HepG2 (cell line): ENCODE results near the gene CBLB. TPM values are rescaled to one million over a fixed set of nuclear protein-coding genes. Genes with fewer than 3 reads are reported as not detected.

Source experiments
- ATAC-seq: fragments of 200-7000 bp; cut with Tn5 transposase; 3 replicates; pipeline ENCODE4 v1.9.1; 2020; ENCODE audit warnings: mild to moderate bottlenecking, moderate library complexity
- BruUV-seq: library from RNA; stranded (reverse); fragments of 400-500 nt; replicated peaks from 2 replicates; lab custom pipeline; 2021; lab: Mats Ljungman, UMichigan
- CTCF ChIA-PET: fragments of 300-600 bp; formaldehyde crosslinking; extraction: SDS; loops from one replicate; lab custom pipeline; 2021; ENCODE audit warnings: low total read pairs, inconsistent platforms, low intra/inter-chr PET ratio; lab: Yijun Ruan, JAX
- POLR2A ChIA-PET: fragments of 350-600 bp; sonication (Branson Sonifier 250); formaldehyde crosslinking; loops from one replicate; lab custom pipeline; 2020; ENCODE audit warnings: antibody characterized with exemption, inconsistent platforms; lab: Yijun Ruan, JAX
- DNase-seq: peaks from one replicate; pipeline ENCODE4 v3.0.0-alpha.2; 2015; ENCODE audit warnings: low spot score
- FAIRE-seq: peaks from 3 replicates; lab custom pipeline; 2011; peaks lifted over from hg19 to GRCh38; lab: Jason Lieb, UNC
- H2AFZ ChIP-seq: one replicate; pipeline ENCODE4 v1.6.1; 2011; ENCODE audit warnings: low read length, inconsistent platforms
- H3K27ac ChIP-seq: fragments of 300-600 bp; 3 replicates; pipeline ENCODE4 v1.8.0; 2011; ENCODE audit warnings: mixed run types, mild to moderate bottlenecking, mixed read lengths, low read length, inconsistent platforms; ENCODE audit not compliant: insufficient read depth; ENCODE audit errors: extremely low read length
- H3K27me3 ChIP-seq, 2 experiments: fragments of 200-600 bp in 1 of 2; 2 replicates in 1 of 2; 3 replicates in 1 of 2; pipeline versions ENCODE4 v1.6.0 to v1.8.0; 2011; ENCODE audit warnings: low read length in 2 of 2, mild to moderate bottlenecking in 2 of 2, moderate library complexity in 2 of 2, inconsistent platforms in 1 of 2; ENCODE audit not compliant: insufficient read depth in 2 of 2, control insufficient read depth in 1 of 2
- H3K36me3 ChIP-seq, 2 experiments: fragments of 200-600 bp in 1 of 2; replicated peaks in 1 of 2; 2 replicates in 1 of 2; 3 replicates in 1 of 2; pipeline versions ENCODE4 v1.5.1 to v1.8.0; 2011; ENCODE audit warnings: low read length in 2 of 2, inconsistent platforms in 1 of 2; ENCODE audit not compliant: insufficient read depth in 2 of 2, control insufficient read depth in 1 of 2
- H3K4me1 ChIP-seq: 2 replicates; pipeline ENCODE4 v1.5.1; 2012; ENCODE audit warnings: low read length, inconsistent platforms; ENCODE audit not compliant: insufficient read depth
- H3K4me2 ChIP-seq: 2 replicates; pipeline ENCODE4 v1.6.0; 2011; ENCODE audit warnings: low read depth, low read length, inconsistent platforms
- H3K4me3 ChIP-seq, 3 experiments: fragments of 200-600 bp in 1 of 3; sonication (generic), shearing (Covaris generic) in 1 of 3; replicated peaks in 1 of 3; 2 replicates each; pipeline ENCODE4 v1.5.1; 2011 to 2016; ENCODE audit warnings: low read length in 3 of 3, inconsistent platforms in 2 of 3, low read depth in 2 of 3, mild to moderate bottlenecking in 2 of 3, control low read depth in 1 of 3, mixed read lengths in 1 of 3; ENCODE audit not compliant: insufficient read depth in 1 of 3
- H3K79me2 ChIP-seq: one replicate; pipeline ENCODE4 v1.6.1; 2011; ENCODE audit warnings: low read length, inconsistent platforms; ENCODE audit not compliant: insufficient read depth
- H3K9ac ChIP-seq: 2 replicates; pipeline ENCODE4 v1.6.0; 2011; ENCODE audit warnings: mild to moderate bottlenecking, low read depth, low read length, inconsistent platforms; ENCODE audit not compliant: insufficient read depth
- H3K9me3 ChIP-seq: 2 replicates; pipeline ENCODE4 v1.5.1; 2012; ENCODE audit warnings: mild to moderate bottlenecking, low read length
- H4K20me1 ChIP-seq: 2 replicates; pipeline ENCODE4 v1.6.0; 2011; ENCODE audit warnings: inconsistent platforms, mild to moderate bottlenecking, low read length, moderate library complexity; ENCODE audit not compliant: insufficient read depth
- CENPX ChIP-seq: sonication (generic); formaldehyde crosslinking; IDR thresholded peaks from 2 replicates; pipeline ENCODE4 v1.9.0; 2021; ENCODE audit warnings: mild to moderate bottlenecking, missing genetic modification reagents, moderate library complexity
- GFI1 ChIP-seq: sonication (generic); formaldehyde crosslinking; IDR thresholded peaks from 2 replicates; pipeline ENCODE4 v1.5.0; 2020; ENCODE audit warnings: missing genetic modification reagents, mild to moderate bottlenecking, borderline replicate concordance
- JUNB ChIP-seq: sonication (generic); formaldehyde crosslinking; IDR thresholded peaks from 2 replicates; pipeline ENCODE4 v1.8.0; 2022; ENCODE audit warnings: missing genetic modification reagents, mild to moderate bottlenecking, borderline replicate concordance
- REPIN1 ChIP-seq: sonication (generic); formaldehyde crosslinking; IDR thresholded peaks from 2 replicates; pipeline ENCODE4 v1.8.0; 2022; ENCODE audit warnings: missing genetic modification reagents, low read depth, mild to moderate bottlenecking, borderline replicate concordance
- SAP130 ChIP-seq: IDR thresholded peaks from 2 replicates; pipeline ENCODE4 v1.6.1; 2016; ENCODE audit warnings: low read depth
- SATB2 ChIP-seq: sonication (generic); formaldehyde crosslinking; IDR thresholded peaks from 2 replicates; pipeline ENCODE4 v1.5.0; 2020; ENCODE audit warnings: missing genetic modification reagents
- SRSF4 ChIP-seq: fragments of 200-400 bp; formaldehyde crosslinking; IDR thresholded peaks from one replicate; pipeline ENCODE4 v1.6.1; 2018; ENCODE audit warnings: mild to moderate bottlenecking, low read depth, low read length, moderate library complexity; ENCODE audit not compliant: poor library complexity, severe bottlenecking
- TAF1 ChIP-seq: sonication (generic); formaldehyde crosslinking; IDR thresholded peaks from 2 replicates; pipeline ENCODE4 v1.4.0; 2020; ENCODE audit warnings: missing genetic modification reagents
- ZNF205 ChIP-seq: IDR thresholded peaks from 2 replicates; pipeline ENCODE4 v1.6.1; 2018; ENCODE audit warnings: missing biosample characterization, missing genetic modification reagents
- ZNF34 ChIP-seq: sonication (generic); formaldehyde crosslinking; IDR thresholded peaks from 2 replicates; pipeline ENCODE4 v1.4.0; 2020; ENCODE audit warnings: mild to moderate bottlenecking, missing genetic modification reagents, borderline replicate concordance
- ZNF512B ChIP-seq: sonication (generic); formaldehyde crosslinking; IDR thresholded peaks from 2 replicates; pipeline ENCODE4 v1.5.1; 2020; ENCODE audit warnings: missing genetic modification reagents, mild to moderate bottlenecking, borderline replicate concordance
- WGBS: methylation state at CpG from one replicate; pipeline ENCODE4 v1.1.6; 2017; ENCODE audit warnings: low lambda C conversion rate; 5-methylcytosine and 5-hydroxymethylcytosine counted together
- in situ Hi-C: cut with HindIII; loops from 2 replicates; pipeline ENCODE4 v1.10.0; 2017; ENCODE audit warnings: low pct_unique_long_range_greater_than_20kb; ENCODE audit not compliant: extremely low pct_ligation_motif_present
- intact Hi-C: fragments of 100-400 bp; cut with micrococcal nuclease; formaldehyde crosslinking; loops from one replicate; pipeline ENCODE4 v1.10.0; 2022; ENCODE audit not compliant: unreplicated experiment
- polyA plus RNA-seq, 8 experiments: library from polyadenylated mRNA; depleted of rRNA in 3 of 8; stranded (reverse) in 7 of 8; unstranded in 1 of 8; fragments of >200 nt; fragmentation: Illumina TruSeq in 4 of 8; extraction: Trizol in 4 of 8; gene quantifications; 2 replicates each; pipeline versions ENCODE4 v1.2.1 to v1.2.3, GENCODE V29; 2011 to 2016; ENCODE audit warnings: low read depth in 4 of 8, missing spikeins in 1 of 8, mixed read lengths in 1 of 8; ENCODE audit not compliant: insufficient read depth in 1 of 8
- total RNA-seq, 5 experiments: library from RNA; depleted of rRNA; stranded (reverse); fragments of >200 nt; fragmentation: Illumina TruSeq; extraction: Trizol; gene quantifications; 2 replicates each; pipeline ENCODE4 v1.2.3, GENCODE V29; 2016; ENCODE audit warnings: low read depth in 1 of 5
- TF ChIP-seq, protein P1 (sequence below), 2 experiments: fragments of 450-650 bp in 1 of 2; sonication (generic) in 1 of 2; formaldehyde crosslinking in 1 of 2; IDR thresholded peaks; 2 replicates each; pipeline versions ENCODE4 v1.6.1 to v1.8.0; 2016 to 2022; ENCODE audit warnings: antibody characterized with exemption in 1 of 2, mild to moderate bottlenecking in 1 of 2, missing genetic modification reagents in 1 of 2

Gene CBLB
- total and polyA plus RNA-seq, 2 of the 13 experiments (the other 11 are each of a cell fraction or from before 2014, with no cell fraction given): 9.8 to 16.4 TPM

GRCh38 chr3:105790534-105790933 is 78.3 kb downstream of the CBLB start:
- peaks cover 24% of the 10 kb centered on the region for H3K4me1 ChIP-seq
- intact Hi-C loops: no loop called here
- ChIA-PET CTCF (no interaction called here), POLR2A (no interaction called here)
- H3K36me3 ChIP-seq: no peaks in the 10 kb centered on the region; a peak in 1 of 5 replicates
- H3K27ac ChIP-seq: no peak overlapping the region
- no peak overlapping the region for H3K4me2 ChIP-seq
- H3K79me2 ChIP-seq: peaks cover 13% of the 10 kb centered on the region
- H3K27me3 ChIP-seq: no peaks in the 10 kb centered on the region
- no TSS peak for BruUV-seq
- no peak overlapping the region for H2AFZ ChIP-seq
- in situ Hi-C loops: no loop called here
- TF ChIP-seq ZNF512B: no peak
- TF ChIP-seq SAP130 (CRISPR knock-in tag): no peak
- TF ChIP-seq TAF1: no peak
- TF ChIP-seq CENPX (CRISPR knock-in tag): no peak
- no peak for TF ChIP-seq JUNB
- no peak for TF ChIP-seq SATB2 (CRISPR knock-in tag)
- TF ChIP-seq GFI1 (CRISPR knock-in tag): no peak
- TF ChIP-seq REPIN1 (CRISPR knock-in tag): no peak
- TF ChIP-seq, protein P1, sequence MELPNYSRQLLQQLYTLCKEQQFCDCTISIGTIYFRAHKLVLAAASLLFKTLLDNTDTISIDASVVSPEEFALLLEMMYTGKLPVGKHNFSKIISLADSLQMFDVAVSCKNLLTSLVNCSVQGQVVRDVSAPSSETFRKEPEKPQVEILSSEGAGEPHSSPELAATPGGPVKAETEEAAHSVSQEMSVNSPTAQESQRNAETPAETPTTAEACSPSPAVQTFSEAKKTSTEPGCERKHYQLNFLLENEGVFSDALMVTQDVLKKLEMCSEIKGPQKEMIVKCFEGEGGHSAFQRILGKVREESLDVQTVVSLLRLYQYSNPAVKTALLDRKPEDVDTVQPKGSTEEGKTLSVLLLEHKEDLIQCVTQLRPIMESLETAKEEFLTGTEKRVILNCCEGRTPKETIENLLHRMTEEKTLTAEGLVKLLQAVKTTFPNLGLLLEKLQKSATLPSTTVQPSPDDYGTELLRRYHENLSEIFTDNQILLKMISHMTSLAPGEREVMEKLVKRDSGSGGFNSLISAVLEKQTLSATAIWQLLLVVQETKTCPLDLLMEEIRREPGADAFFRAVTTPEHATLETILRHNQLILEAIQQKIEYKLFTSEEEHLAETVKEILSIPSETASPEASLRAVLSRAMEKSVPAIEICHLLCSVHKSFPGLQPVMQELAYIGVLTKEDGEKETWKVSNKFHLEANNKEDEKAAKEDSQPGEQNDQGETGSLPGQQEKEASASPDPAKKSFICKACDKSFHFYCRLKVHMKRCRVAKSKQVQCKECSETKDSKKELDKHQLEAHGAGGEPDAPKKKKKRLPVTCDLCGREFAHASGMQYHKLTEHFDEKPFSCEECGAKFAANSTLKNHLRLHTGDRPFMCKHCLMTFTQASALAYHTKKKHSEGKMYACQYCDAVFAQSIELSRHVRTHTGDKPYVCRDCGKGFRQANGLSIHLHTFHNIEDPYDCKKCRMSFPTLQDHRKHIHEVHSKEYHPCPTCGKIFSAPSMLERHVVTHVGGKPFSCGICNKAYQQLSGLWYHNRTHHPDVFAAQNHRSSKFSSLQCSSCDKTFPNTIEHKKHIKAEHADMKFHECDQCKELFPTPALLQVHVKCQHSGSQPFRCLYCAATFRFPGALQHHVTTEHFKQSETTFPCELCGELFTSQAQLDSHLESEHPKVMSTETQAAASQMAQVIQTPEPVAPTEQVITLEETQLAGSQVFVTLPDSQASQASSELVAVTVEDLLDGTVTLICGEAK (IDR thresholded peaks at IDR 0.05): no peak
- TF ChIP-seq, protein P1 (CRISPR knock-in tag; IDR thresholded peaks at IDR 0.05): no peak
- TF ChIP-seq SRSF4: no peak
- TF ChIP-seq ZNF205: no peak
- TF ChIP-seq ZNF34 (CRISPR knock-in tag): no peak
- DNase-seq (no peak), ATAC-seq (no peak), FAIRE-seq (no peak)
- no peak overlapping the region for H3K9ac ChIP-seq
- WGBS: 90% methylated on average over 2 of the region's 2 CpGs
- H3K4me3 ChIP-seq: no peak overlapping the region
- peaks cover 17% of the 10 kb centered on the region; the same call in 1 of the 2 replicates for H4K20me1 ChIP-seq
- H3K9me3 ChIP-seq: no peaks in the 10 kb centered on the region
